Liver (tissue), 3 donors: Measurements from ENCODE around the gene STOM.

Source experiments
- CTCF ChIP-seq: fragments of 150-350 bp; IDR thresholded peaks from 2 replicates; pipeline ENCODE4 v1.5.1; 2017; ENCODE audit warnings: improper control_type of control experiment, low read depth, low read length; ENCODE audit not compliant: missing input control
- EGR1 ChIP-seq, 2 donors: IDR thresholded peaks; 2 replicates each; pipeline ENCODE4 v1.6.1; 2016 to 2018; ENCODE audit warnings: antibody characterized with exemption in 2 of 2, low read depth in 2 of 2
- FOXA1 ChIP-seq: IDR thresholded peaks from 2 replicates; pipeline ENCODE4 v1.6.1; 2016; ENCODE audit warnings: antibody characterized with exemption
- GABPA ChIP-seq, 2 donors: IDR thresholded peaks in 1 of 2; conservative IDR thresholded peaks in 1 of 2; 2 replicates each; pipeline ENCODE4 v1.6.1; 2016; ENCODE audit warnings: antibody characterized with exemption in 2 of 2, mild to moderate bottlenecking in 1 of 2, moderate library complexity in 1 of 2
- JUND ChIP-seq, 2 donors: IDR thresholded peaks; 2 replicates each; pipeline ENCODE4 v1.6.1; 2016; ENCODE audit warnings: antibody characterized with exemption in 2 of 2
- MAX ChIP-seq: IDR thresholded peaks from 2 replicates; pipeline ENCODE4 v1.6.1; 2016; ENCODE audit warnings: antibody characterized with exemption
- RAD21 ChIP-seq, 2 donors: IDR thresholded peaks; 2 replicates each; pipeline ENCODE4 v1.6.1; 2016; ENCODE audit warnings: antibody characterized with exemption in 2 of 2, mild to moderate bottlenecking in 2 of 2
- ZBTB33 ChIP-seq: IDR thresholded peaks from 2 replicates; pipeline ENCODE4 v1.6.1; 2016; ENCODE audit warnings: antibody characterized with exemption
- TF ChIP-seq, protein P1 (sequence below): IDR thresholded peaks from 2 replicates; pipeline ENCODE4 v1.6.1; 2016; ENCODE audit warnings: antibody characterized with exemption, mild to moderate bottlenecking
- donor health status: healthy.
- donor health status: healthy.

GRCh38 chr9:121357011-121357410 is 13.0 kb downstream of the STOM start:
- no peak for TF ChIP-seq CTCF
- TF ChIP-seq RAD21 (IDR thresholded peaks at IDR 0.05): no peak
- TF ChIP-seq EGR1 (IDR thresholded peaks at IDR 0.05; ENCODE audit: low read depth in 2 of 2): no peak
- TF ChIP-seq, protein P1, sequence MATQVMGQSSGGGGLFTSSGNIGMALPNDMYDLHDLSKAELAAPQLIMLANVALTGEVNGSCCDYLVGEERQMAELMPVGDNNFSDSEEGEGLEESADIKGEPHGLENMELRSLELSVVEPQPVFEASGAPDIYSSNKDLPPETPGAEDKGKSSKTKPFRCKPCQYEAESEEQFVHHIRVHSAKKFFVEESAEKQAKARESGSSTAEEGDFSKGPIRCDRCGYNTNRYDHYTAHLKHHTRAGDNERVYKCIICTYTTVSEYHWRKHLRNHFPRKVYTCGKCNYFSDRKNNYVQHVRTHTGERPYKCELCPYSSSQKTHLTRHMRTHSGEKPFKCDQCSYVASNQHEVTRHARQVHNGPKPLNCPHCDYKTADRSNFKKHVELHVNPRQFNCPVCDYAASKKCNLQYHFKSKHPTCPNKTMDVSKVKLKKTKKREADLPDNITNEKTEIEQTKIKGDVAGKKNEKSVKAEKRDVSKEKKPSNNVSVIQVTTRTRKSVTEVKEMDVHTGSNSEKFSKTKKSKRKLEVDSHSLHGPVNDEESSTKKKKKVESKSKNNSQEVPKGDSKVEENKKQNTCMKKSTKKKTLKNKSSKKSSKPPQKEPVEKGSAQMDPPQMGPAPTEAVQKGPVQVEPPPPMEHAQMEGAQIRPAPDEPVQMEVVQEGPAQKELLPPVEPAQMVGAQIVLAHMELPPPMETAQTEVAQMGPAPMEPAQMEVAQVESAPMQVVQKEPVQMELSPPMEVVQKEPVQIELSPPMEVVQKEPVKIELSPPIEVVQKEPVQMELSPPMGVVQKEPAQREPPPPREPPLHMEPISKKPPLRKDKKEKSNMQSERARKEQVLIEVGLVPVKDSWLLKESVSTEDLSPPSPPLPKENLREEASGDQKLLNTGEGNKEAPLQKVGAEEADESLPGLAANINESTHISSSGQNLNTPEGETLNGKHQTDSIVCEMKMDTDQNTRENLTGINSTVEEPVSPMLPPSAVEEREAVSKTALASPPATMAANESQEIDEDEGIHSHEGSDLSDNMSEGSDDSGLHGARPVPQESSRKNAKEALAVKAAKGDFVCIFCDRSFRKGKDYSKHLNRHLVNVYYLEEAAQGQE: no peak
- no peak for TF ChIP-seq MAX
- no peak for TF ChIP-seq ZBTB33
- no peak for TF ChIP-seq FOXA1
- TF ChIP-seq GABPA (IDR thresholded peaks at IDR 0.05 in 1 of 2, conservative IDR thresholded peaks at IDR 0.05 in 1 of 2): no peak
- no peak for TF ChIP-seq JUND (IDR thresholded peaks at IDR 0.05)
